ENCODE data around the gene SLC46A3.

GRCh38 chr13:28754698-28755545 lies 36.2 kb upstream of the SLC46A3 start:
- TF ChIP-seq, protein P1, sequence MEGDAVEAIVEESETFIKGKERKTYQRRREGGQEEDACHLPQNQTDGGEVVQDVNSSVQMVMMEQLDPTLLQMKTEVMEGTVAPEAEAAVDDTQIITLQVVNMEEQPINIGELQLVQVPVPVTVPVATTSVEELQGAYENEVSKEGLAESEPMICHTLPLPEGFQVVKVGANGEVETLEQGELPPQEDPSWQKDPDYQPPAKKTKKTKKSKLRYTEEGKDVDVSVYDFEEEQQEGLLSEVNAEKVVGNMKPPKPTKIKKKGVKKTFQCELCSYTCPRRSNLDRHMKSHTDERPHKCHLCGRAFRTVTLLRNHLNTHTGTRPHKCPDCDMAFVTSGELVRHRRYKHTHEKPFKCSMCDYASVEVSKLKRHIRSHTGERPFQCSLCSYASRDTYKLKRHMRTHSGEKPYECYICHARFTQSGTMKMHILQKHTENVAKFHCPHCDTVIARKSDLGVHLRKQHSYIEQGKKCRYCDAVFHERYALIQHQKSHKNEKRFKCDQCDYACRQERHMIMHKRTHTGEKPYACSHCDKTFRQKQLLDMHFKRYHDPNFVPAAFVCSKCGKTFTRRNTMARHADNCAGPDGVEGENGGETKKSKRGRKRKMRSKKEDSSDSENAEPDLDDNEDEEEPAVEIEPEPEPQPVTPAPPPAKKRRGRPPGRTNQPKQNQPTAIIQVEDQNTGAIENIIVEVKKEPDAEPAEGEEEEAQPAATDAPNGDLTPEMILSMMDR (IDR thresholded peaks at IDR 0.05) = no peak
- no peak for TF ChIP-seq EZH2 (IDR thresholded peaks at IDR 0.05; ENCODE audit: borderline replicate concordance, insufficient read depth, low read depth, low read length, poor library complexity, severe bottlenecking)
